CD4-positive, CD25-positive, alpha-beta regulatory T cell (primary cell): ENCODE measurements around the gene SLC35F6. TPM values are rescaled to one million over a fixed set of nuclear protein-coding genes. Genes with fewer than 3 reads are reported as not detected.
A peak's percentile ranks its signal among the peaks of the same experiment; 100 is the strongest.

ENCODE experiments used
- ATAC-seq, 2 donors: fragments of 150-1000 bp; cut with Tn5 transposase; one replicate each; pipeline ENCODE4 v1.10.0; 2021; ENCODE audit warnings: low read depth in 2 of 2, moderate number of reproducible peaks in 2 of 2, moderate library complexity in 1 of 2
- DNase-seq, 3 donors: peaks; one replicate each; pipeline versions ENCODE4 v3.0.0 to v3.0.0-alpha.2; 2012 to 2022; ENCODE audit warnings: mixed read lengths in 1 of 3
- H3K27ac ChIP-seq: one replicate; pipeline ENCODE4 v1.7.0; 2013; ENCODE audit warnings: mild to moderate bottlenecking, low read length; ENCODE audit not compliant: insufficient read depth, poor library complexity, severe bottlenecking
- H3K27me3 ChIP-seq: one replicate; pipeline ENCODE4 v1.7.0; 2013; ENCODE audit warnings: low read length; ENCODE audit not compliant: control insufficient read depth, insufficient read depth
- H3K36me3 ChIP-seq: one replicate; pipeline ENCODE4 v1.7.0; 2013; ENCODE audit warnings: mild to moderate bottlenecking, low read length, moderate library complexity; ENCODE audit not compliant: control insufficient read depth, insufficient read depth
- H3K4me1 ChIP-seq: 2 replicates; pipeline ENCODE4 v1.7.0; 2013; ENCODE audit warnings: mild to moderate bottlenecking, low read length; ENCODE audit not compliant: insufficient read depth, control insufficient read depth, poor library complexity, severe bottlenecking
- H3K4me3 ChIP-seq: one replicate; pipeline ENCODE4 v1.7.0; 2013; ENCODE audit warnings: low read depth, mild to moderate bottlenecking, low read length, moderate library complexity
- H3K9me3 ChIP-seq, 2 experiments: 1 replicate in 1 of 2; 2 replicates in 1 of 2; pipeline ENCODE4 v1.7.0; 2013; ENCODE audit warnings: low read length in 2 of 2, mild to moderate bottlenecking in 1 of 2, moderate library complexity in 1 of 2; ENCODE audit not compliant: control insufficient read depth in 2 of 2
- H3K27ac Mint-ChIP-seq, 3 donors: one replicate each; pipeline ENCODE4 v1.8.0; 2020 to 2022; ENCODE audit warnings: mild to moderate bottlenecking in 3 of 3, mixed read lengths in 3 of 3, moderate library complexity in 2 of 3
- H3K27me3 Mint-ChIP-seq: one replicate; pipeline ENCODE4 v1.8.0; 2022; ENCODE audit warnings: mild to moderate bottlenecking, mixed read lengths
- H3K36me3 Mint-ChIP-seq: one replicate; pipeline ENCODE4 v1.8.0; 2020; ENCODE audit warnings: mixed read lengths
- H3K4me1 Mint-ChIP-seq, 4 donors: one replicate each; pipeline ENCODE4 v1.8.0; 2020 to 2022; ENCODE audit warnings: mixed read lengths in 4 of 4, mild to moderate bottlenecking in 1 of 4
- H3K4me3 Mint-ChIP-seq, 4 donors: one replicate each; pipeline ENCODE4 v1.8.0; 2020 to 2022; ENCODE audit warnings: mild to moderate bottlenecking in 4 of 4, mixed read lengths in 4 of 4, moderate library complexity in 3 of 4
- H3K9me3 Mint-ChIP-seq, 7 donors: one replicate each; pipeline ENCODE4 v1.8.0; 2020 to 2022; ENCODE audit warnings: mixed read lengths in 7 of 7, mild to moderate bottlenecking in 3 of 7, moderate library complexity in 2 of 7
- polyA plus RNA-seq, 4 donors: library from polyadenylated mRNA; unstranded; fragments of 300-500 nt; fragmentation: Illumina TruSeq; gene quantifications; one replicate each; pipeline ENCODE4 v1.2.3, GENCODE V29; 2021
- total RNA-seq: library from RNA; stranded (reverse); gene quantifications from one replicate; pipeline ENCODE4 v1.2.3, GENCODE V29; 2022

The SLC35F6 gene
- total and polyA plus RNA-seq, 5 donors from 2014 or later = 5.7 to 21.2 (median 7.9) TPM

DNA sequence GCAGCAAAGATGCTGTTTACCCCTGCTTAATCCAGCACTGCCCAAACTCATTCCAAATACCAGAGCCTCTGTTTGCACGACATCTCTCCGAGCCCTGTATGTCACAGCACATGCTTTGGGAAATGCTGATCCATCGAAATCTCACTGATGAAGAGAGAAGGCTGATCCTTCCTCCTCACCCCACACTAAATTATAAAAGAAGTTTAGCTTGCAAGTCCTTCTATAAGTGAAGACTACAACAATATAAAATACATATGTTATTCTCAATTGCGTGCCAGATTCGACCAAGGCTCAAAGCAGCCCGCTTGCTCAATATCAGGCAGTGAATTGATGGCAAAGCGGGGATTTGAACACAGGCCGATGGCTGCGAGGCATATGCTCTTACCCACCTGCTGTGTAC is 30.7 kb upstream of the SLC35F6 start:
- H3K9me3 ChIP-seq = no peaks in the 10 kb centered on the region
- Mint-ChIP-seq H3K36me3 (no peaks in the 10 kb centered on the region), H3K27ac (no peak overlapping the region), H3K4me1 (no peaks in the 10 kb centered on the region), H3K4me3 (no peak overlapping the region), H3K9me3 (no peaks in the 10 kb centered on the region), H3K27me3 (peaks cover 14% of the 10 kb centered on the region)
- ATAC-seq (no peak), DNase-seq (no peak)
- H3K36me3 ChIP-seq = no peaks in the 10 kb centered on the region
- no peak overlapping the region for H3K27ac ChIP-seq
- H3K4me3 ChIP-seq = no peak overlapping the region
- H3K4me1 ChIP-seq = no peaks in the 10 kb centered on the region
- no peaks in the 10 kb centered on the region for H3K27me3 ChIP-seq

DNA sequence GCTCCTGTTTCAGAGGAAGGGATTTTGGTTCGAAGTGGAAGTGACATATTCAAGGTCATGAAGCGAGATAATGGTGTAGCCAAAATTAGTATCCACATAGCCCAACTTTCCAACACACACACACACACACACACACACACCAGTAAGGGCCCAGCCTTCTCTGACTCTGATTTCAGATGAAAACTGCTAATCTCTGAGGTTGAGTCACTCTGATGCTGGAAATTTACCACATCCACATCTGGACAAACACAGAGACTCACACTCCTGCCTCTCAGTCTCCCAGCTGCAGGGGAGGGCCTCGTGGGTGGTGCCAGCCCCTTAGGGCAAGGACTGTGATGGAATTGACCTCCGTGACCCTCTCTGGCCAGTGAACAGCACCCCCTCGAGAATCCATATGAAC is 29.0 kb upstream of the SLC35F6 start:
- H3K36me3 Mint-ChIP-seq = no peaks in the 10 kb centered on the region
- ATAC-seq = no peak
- Histone ChIP-seq H3K27me3 (no peaks in the 10 kb centered on the region), H3K36me3 (no peaks in the 10 kb centered on the region), H3K27ac (no peak overlapping the region), H3K9me3 (no peaks in the 10 kb centered on the region), H3K4me1 (no peaks in the 10 kb centered on the region), H3K4me3 (no peak overlapping the region)
- H3K4me1 Mint-ChIP-seq = no peaks in the 10 kb centered on the region
- DNase-seq = no peak
- H3K4me3 Mint-ChIP-seq = no peak overlapping the region
- H3K27me3 Mint-ChIP-seq = peaks cover 9% of the 10 kb centered on the region
- no peak overlapping the region for H3K27ac Mint-ChIP-seq
- no peaks in the 10 kb centered on the region for H3K9me3 Mint-ChIP-seq

DNA sequence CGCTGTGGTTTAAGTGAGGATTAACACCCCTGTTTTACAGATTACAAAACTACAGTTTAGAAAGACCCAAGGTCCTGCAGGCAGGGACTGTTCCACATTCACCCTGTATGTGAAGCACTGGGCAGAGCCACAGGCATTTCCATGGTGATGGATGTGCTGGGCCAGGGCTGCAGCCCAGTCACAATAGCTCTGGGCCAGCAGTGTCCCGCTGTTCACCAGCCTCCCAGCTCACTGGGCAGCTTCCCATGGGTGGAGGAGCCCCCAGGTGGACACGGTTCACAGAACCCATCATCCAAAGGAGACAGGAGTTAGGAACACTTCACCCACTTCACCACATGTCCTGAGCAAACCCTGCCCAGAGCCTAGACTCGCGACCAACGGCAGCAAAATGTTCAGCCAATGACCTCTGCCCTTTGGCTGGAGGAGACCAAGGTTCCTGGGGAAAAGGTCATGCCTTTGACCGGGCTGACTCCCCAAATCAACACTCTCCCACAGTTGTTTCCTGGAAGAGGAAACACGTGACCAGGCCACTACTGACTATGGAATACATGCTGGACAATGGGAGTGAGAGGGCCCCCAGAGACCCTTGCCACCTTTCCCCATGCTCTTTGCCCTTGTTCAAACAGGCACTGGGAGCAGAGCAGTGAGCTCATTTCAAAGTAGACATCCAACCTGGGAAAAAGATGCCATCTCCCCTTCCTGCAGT is 28.0 kb upstream of the SLC35F6 start:
- DNase-seq (no peak), ATAC-seq (no peak)
- Mint-ChIP-seq H3K9me3 (no peaks in the 10 kb centered on the region), H3K4me1 (peaks cover 0 to 3% (median 0%) of the 10 kb centered on the region in 4 donors), H3K27me3 (peaks cover 9% of the 10 kb centered on the region), H3K27ac (no peak overlapping the region), H3K4me3 (no peak overlapping the region), H3K36me3 (no peaks in the 10 kb centered on the region)
- no peaks in the 10 kb centered on the region for H3K27me3 ChIP-seq
- H3K4me3 ChIP-seq = no peak overlapping the region
- H3K27ac ChIP-seq = no peak overlapping the region
- H3K4me1 ChIP-seq = no peaks in the 10 kb centered on the region
- no peaks in the 10 kb centered on the region for H3K36me3 ChIP-seq
- H3K9me3 ChIP-seq = no peaks in the 10 kb centered on the region

DNA sequence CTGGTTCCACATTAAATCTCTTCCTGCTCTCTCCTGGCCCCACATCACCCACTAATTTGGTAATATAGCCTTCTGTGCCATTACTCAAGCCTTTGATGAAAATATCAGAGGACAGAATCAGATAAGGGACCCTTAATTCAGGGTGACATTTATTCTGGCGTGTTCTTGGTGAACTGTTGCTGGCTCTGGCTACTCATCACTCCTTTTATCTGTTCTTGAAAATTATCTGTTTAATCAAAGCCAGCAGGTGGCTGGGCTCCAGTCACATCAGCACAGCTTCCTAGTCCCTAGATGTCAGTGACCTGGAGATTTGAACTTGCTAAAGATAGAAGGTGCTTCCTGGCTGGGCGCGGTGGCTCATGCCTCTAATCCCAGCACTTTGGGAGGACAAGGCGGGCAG is 26.9 kb upstream of the SLC35F6 start:
- ATAC-seq = no peak
- H3K36me3 Mint-ChIP-seq = no peaks in the 10 kb centered on the region
- no peaks in the 10 kb centered on the region for H3K4me1 ChIP-seq
- no peaks in the 10 kb centered on the region for H3K9me3 ChIP-seq
- H3K27me3 ChIP-seq = no peaks in the 10 kb centered on the region
- H3K36me3 ChIP-seq = no peaks in the 10 kb centered on the region
- H3K9me3 Mint-ChIP-seq = no peaks in the 10 kb centered on the region
- no peak overlapping the region for H3K4me3 Mint-ChIP-seq
- no peak overlapping the region for H3K27ac ChIP-seq
- DNase-seq = no peak
- H3K4me3 ChIP-seq = no peak overlapping the region
- H3K4me1 Mint-ChIP-seq = peaks cover 0 to 4% (median 0%) of the 10 kb centered on the region in 4 donors
- H3K27ac Mint-ChIP-seq = no peak overlapping the region
- peaks cover 3% of the 10 kb centered on the region for H3K27me3 Mint-ChIP-seq

GRCh38 chr2:26738481-26738880 is 25.6 kb upstream of the SLC35F6 start:
- Histone ChIP-seq H3K27me3 (no peaks in the 10 kb centered on the region), H3K36me3 (no peaks in the 10 kb centered on the region), H3K4me3 (no peak overlapping the region), H3K4me1 (no peaks in the 10 kb centered on the region), H3K9me3 (no peaks in the 10 kb centered on the region), H3K27ac (no peak overlapping the region)
- ATAC-seq (no peak), DNase-seq (no peak)
- no peaks in the 10 kb centered on the region for H3K36me3 Mint-ChIP-seq
- no peaks in the 10 kb centered on the region for H3K9me3 Mint-ChIP-seq
- no peaks in the 10 kb centered on the region for H3K27me3 Mint-ChIP-seq
- no peak overlapping the region for H3K4me3 Mint-ChIP-seq
- no peak overlapping the region for H3K27ac Mint-ChIP-seq
- peaks cover 0 to 4% (median 0%) of the 10 kb centered on the region in 4 donors for H3K4me1 Mint-ChIP-seq

DNA sequence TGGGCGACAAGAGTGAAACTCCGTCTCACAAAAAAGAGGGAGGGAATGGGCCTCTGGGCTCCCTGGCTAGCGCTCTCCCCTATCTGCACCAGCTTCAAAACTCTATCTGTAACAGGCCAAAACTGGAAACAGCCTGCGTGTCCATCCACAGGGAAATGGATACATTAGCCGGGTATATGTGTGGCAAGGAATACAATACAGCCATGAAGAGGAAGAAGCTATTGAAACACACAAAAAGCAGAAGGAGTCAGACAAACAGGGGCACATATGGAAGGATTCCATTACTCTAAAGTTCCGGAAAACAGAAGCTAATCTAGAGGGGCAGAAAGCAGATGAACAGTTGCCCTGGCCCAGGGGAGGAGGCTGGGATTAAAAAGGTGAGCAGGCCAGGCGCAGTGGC is 24.6 kb upstream of the SLC35F6 start:
- Mint-ChIP-seq H3K4me1 (peaks cover 0 to 4% (median 0%) of the 10 kb centered on the region in 4 donors), H3K4me3 (no peak overlapping the region), H3K27ac (no peak overlapping the region), H3K9me3 (no peaks in the 10 kb centered on the region), H3K27me3 (no peaks in the 10 kb centered on the region), H3K36me3 (no peaks in the 10 kb centered on the region)
- Histone ChIP-seq H3K27me3 (no peaks in the 10 kb centered on the region), H3K36me3 (no peaks in the 10 kb centered on the region), H3K4me1 (no peaks in the 10 kb centered on the region), H3K27ac (no peak overlapping the region), H3K9me3 (no peaks in the 10 kb centered on the region), H3K4me3 (no peak overlapping the region)
- ATAC-seq (no peak), DNase-seq (no peak)

GRCh38 chr2:26740346-26740745 is 23.7 kb upstream of the SLC35F6 start:
- Mint-ChIP-seq H3K9me3 (no peaks in the 10 kb centered on the region), H3K4me1 (peaks cover 0 to 4% (median 0%) of the 10 kb centered on the region in 4 donors), H3K27ac (no peak overlapping the region), H3K27me3 (no peaks in the 10 kb centered on the region), H3K4me3 (no peak overlapping the region), H3K36me3 (no peaks in the 10 kb centered on the region)
- Histone ChIP-seq H3K36me3 (no peaks in the 10 kb centered on the region), H3K4me3 (no peak overlapping the region), H3K9me3 (no peaks in the 10 kb centered on the region), H3K27me3 (no peaks in the 10 kb centered on the region), H3K27ac (no peak overlapping the region), H3K4me1 (no peaks in the 10 kb centered on the region)
- DNase-seq (no peak), ATAC-seq (no peak)

DNA sequence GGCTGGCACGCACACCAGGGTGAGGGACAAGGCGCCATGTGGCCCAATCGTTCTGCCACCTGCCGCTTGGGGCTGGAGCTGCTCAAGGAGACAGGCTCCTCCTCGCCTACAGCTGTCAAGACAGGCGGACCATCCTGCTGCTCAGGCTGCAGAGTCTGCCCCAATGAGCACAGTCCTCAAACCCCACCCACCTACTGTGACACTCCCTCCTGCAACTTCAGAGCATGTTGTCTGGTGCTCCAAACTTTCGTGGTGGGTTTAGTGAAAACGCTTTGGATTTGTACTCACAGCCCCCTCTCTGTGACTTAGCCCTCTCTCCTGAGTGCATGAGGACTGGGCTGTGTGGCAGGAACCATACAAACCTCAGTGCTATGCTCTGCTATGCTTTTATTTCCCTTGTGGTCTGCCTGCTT is 23.2 kb upstream of the SLC35F6 start:
- Mint-ChIP-seq H3K36me3 (no peaks in the 10 kb centered on the region), H3K27ac (no peak overlapping the region), H3K4me3 (no peak overlapping the region), H3K9me3 (no peaks in the 10 kb centered on the region), H3K4me1 (peaks cover 0 to 4% (median 0%) of the 10 kb centered on the region in 4 donors), H3K27me3 (no peaks in the 10 kb centered on the region)
- H3K4me1 ChIP-seq = no peaks in the 10 kb centered on the region
- H3K4me3 ChIP-seq = no peak overlapping the region
- no peak overlapping the region for H3K27ac ChIP-seq
- peak in 1 of 3 donors; percentile 16 for DNase-seq
- no peaks in the 10 kb centered on the region for H3K9me3 ChIP-seq
- H3K27me3 ChIP-seq = no peaks in the 10 kb centered on the region
- no peaks in the 10 kb centered on the region for H3K36me3 ChIP-seq
- ATAC-seq = peak in 1 of 2 donors; percentile 24
